Spleen (tissue), 11 donors: ENCODE data around the gene ARHGAP5. TPM values are rescaled to one million over a fixed set of nuclear protein-coding genes. Genes with fewer than 3 reads are reported as not detected.

ENCODE experiments used
- DNase-seq: peaks from one replicate; pipeline ENCODE4 v3.0.0-alpha.2; 2020
- H3K27ac ChIP-seq, 8 donors: fragments of 200-600 bp; sonication (generic) in 7 of 8; 1 replicate in 4 of 8; 2 replicates in 4 of 8; pipeline versions ENCODE4 v1.5.0 to v1.8.0; 2016 to 2021; ENCODE audit warnings: inconsistent platforms in 4 of 8, mild to moderate bottlenecking in 4 of 8, moderate library complexity in 1 of 8
- H3K27me3 ChIP-seq, 7 donors: fragments of 200-600 bp; sonication (generic) in 6 of 7; replicated peaks in 1 of 7; 1 replicate in 4 of 7; 2 replicates in 3 of 7; pipeline versions ENCODE4 v1.5.0 to v1.8.0; 2016 to 2021; ENCODE audit warnings: inconsistent platforms in 3 of 7, mild to moderate bottlenecking in 1 of 7
- H3K36me3 ChIP-seq, 6 donors: fragments of 200-600 bp; sonication (generic) in 5 of 6; 1 replicate in 4 of 6; 2 replicates in 2 of 6; pipeline versions ENCODE4 v1.5.0 to v1.8.0; 2016 to 2021; ENCODE audit warnings: inconsistent platforms in 2 of 6
- H3K4me1 ChIP-seq, 6 donors: fragments of 200-600 bp; sonication (generic) in 5 of 6; 1 replicate in 3 of 6; 2 replicates in 3 of 6; pipeline versions ENCODE4 v1.5.0 to v1.8.0; 2016 to 2021; ENCODE audit warnings: inconsistent platforms in 3 of 6
- H3K4me3 ChIP-seq, 8 donors: fragments of 200-600 bp; sonication (generic) in 7 of 8; 1 replicate in 4 of 8; 2 replicates in 4 of 8; pipeline versions ENCODE4 v1.5.0 to v1.8.0; 2016 to 2021; ENCODE audit warnings: inconsistent platforms in 4 of 8, mild to moderate bottlenecking in 4 of 8, moderate library complexity in 2 of 8
- H3K9me3 ChIP-seq, 8 donors: fragments of 200-600 bp; sonication (generic) in 7 of 8; 1 replicate in 4 of 8; 2 replicates in 4 of 8; pipeline versions ENCODE4 v1.5.0 to v1.8.0; 2016 to 2021; ENCODE audit warnings: inconsistent platforms in 4 of 8
- POLR2A ChIP-seq, 3 donors: fragments of 450-650 bp; IDR thresholded peaks; one replicate each; pipeline ENCODE4 v1.5.1; 2017; ENCODE audit warnings: antibody characterized with exemption in 3 of 3, mild to moderate bottlenecking in 1 of 3
- POLR2AphosphoS5 ChIP-seq, 3 donors: sonication (generic); formaldehyde crosslinking; IDR thresholded peaks; one replicate each; pipeline ENCODE4 v1.5.1; 2017; ENCODE audit warnings: antibody characterized with exemption in 3 of 3
- WGBS, 5 donors: extraction: QIAGEN DNeasy Blood & Tissue Kit in 3 of 5; methylation state at CpG; one replicate each; pipeline versions ENCODE4 v1.1.5 to v1.1.7; 2013 to 2018; 5-methylcytosine and 5-hydroxymethylcytosine counted together
- intact Hi-C: fragments of 100-400 bp; cut with DNase I; formaldehyde crosslinking; loops from one replicate; pipeline ENCODE4 v1.15.0; 2023; ENCODE audit warnings: low total_unique reads
- polyA plus RNA-seq, 3 donors: library from polyadenylated mRNA; stranded (reverse); fragments of 200-250 nt; gene quantifications; one replicate each; pipeline ENCODE4 v1.2.1, GENCODE V29; 2013
- total RNA-seq, 7 donors: library from RNA; depleted of rRNA in 3 of 7; stranded (reverse); fragments of >200 nt in 3 of 7; fragmentation: NEBNext Ultra II Directional in 4 of 7; extraction: Animal tissue kit (Norgen Biotek cat#: 25700) in 4 of 7; gene quantifications; one replicate each; pipeline versions ENCODE4 v1.1.0 to v1.2.1, GENCODE V29; 2016 to 2021
- TF ChIP-seq, protein P1 (sequence below), 11 experiments: fragments of 200-600 bp in 7 of 11; fragments of 450-650 bp in 4 of 11; sonication (generic) in 4 of 11; IDR thresholded peaks in 8 of 11; conservative IDR thresholded peaks in 3 of 11; 1 replicate in 7 of 11; 2 replicates in 4 of 11; pipeline versions ENCODE4 v1.4.0 to v1.8.0; 2016 to 2021; ENCODE audit warnings: antibody characterized with exemption in 11 of 11, inconsistent platforms in 4 of 11, mild to moderate bottlenecking in 1 of 11
- donor health status: healthy with polysubstance abuse.
- donor health status: DM: no; HTN: no; CAD: no; lungs with moderate emphysema.
- donor health status: DM: no; HTN: no; CAD: no.
- donor health status: Bipolar disorder and iron deficiency.
- donor health status: healthy.
- donor health status: DM: no; HTN: no; CAD: no.
- donor health status: DM: yes; HTN: yes; CAD: no.

ARHGAP5 gene
- total and polyA plus RNA-seq, 10 donors: 10.1 to 189 (median 109) TPM

DNA sequence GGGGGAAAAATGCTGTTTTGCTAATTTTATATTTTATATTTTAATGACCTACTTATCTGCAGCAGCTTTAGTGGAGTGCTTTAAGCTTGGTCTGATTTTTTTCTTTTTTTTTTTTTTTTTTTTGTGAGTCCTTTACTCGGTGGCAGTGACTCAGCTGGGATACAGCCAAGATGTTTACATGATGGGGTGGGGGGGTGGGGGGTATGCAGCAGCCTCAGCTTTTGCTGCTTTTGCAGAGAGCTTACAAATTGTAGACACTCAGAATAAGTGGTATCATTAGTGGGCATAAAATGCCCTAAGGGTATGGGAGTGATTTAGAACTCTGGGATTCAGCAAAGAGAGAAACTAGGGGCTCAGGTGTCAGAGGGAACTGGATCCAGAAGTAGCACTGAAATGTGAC, 38.2 kb upstream of the ARHGAP5 start:
- TF ChIP-seq POLR2A (IDR thresholded peaks at IDR 0.05): no peak
- TF ChIP-seq POLR2AphosphoS5 (IDR thresholded peaks at IDR 0.05): no peak
- TF ChIP-seq, protein P1, sequence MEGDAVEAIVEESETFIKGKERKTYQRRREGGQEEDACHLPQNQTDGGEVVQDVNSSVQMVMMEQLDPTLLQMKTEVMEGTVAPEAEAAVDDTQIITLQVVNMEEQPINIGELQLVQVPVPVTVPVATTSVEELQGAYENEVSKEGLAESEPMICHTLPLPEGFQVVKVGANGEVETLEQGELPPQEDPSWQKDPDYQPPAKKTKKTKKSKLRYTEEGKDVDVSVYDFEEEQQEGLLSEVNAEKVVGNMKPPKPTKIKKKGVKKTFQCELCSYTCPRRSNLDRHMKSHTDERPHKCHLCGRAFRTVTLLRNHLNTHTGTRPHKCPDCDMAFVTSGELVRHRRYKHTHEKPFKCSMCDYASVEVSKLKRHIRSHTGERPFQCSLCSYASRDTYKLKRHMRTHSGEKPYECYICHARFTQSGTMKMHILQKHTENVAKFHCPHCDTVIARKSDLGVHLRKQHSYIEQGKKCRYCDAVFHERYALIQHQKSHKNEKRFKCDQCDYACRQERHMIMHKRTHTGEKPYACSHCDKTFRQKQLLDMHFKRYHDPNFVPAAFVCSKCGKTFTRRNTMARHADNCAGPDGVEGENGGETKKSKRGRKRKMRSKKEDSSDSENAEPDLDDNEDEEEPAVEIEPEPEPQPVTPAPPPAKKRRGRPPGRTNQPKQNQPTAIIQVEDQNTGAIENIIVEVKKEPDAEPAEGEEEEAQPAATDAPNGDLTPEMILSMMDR (IDR thresholded peaks at IDR 0.05 in 8 of 11, conservative IDR thresholded peaks at IDR 0.05 in 3 of 11): no peak
- Histone ChIP-seq H3K27me3 (no peaks in the 10 kb centered on the region), H3K36me3 (no peaks in the 10 kb centered on the region), H3K27ac (no peak overlapping the region), H3K4me3 (no peak overlapping the region), H3K4me1 (peaks cover 1 to 12% (median 7%) of the 10 kb centered on the region in 6 donors), H3K9me3 (no peaks in the 10 kb centered on the region)
- intact Hi-C loops: no loop called here
- 17 to 44% (median 23%) methylated on average over 1 of the region's 1 CpG for WGBS, 5 donors
- DNase-seq: no peak

DNA sequence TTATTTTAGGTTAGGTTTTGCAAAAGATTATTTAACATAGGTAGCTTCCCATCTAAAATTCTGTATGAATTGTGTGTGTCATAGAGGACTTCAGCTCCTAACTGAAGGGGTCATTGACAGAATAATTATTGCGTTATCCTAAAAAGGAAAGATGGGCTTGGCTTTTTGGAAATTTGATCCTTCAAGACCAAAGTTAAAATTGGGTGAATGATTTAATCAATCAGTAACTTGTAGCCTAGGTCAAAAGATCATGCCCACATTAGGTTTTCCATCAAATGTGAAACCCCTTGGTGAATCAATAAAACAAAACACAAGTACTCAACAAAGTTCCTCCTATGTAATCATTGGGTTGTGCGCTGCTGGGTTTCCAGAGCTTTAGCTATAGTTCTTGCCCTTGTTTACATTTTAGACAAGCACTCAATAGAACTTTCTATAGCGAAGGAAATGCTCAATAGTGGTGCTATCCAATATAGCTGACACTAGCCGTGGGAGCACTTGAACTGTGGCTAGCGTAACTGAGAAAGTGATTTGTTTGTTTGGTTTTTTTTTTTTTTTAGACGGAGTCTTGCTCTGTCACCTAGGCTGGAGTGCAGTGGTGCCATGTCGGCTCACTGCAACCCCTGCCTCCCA, 37.6 kb upstream of the ARHGAP5 start:
- 79 to 88% (median 85%) methylated on average over 7 of the region's 7 CpGs for WGBS, 5 donors
- H3K9me3 ChIP-seq: no peaks in the 10 kb centered on the region
- DNase-seq: no peak
- H3K27ac ChIP-seq: no peak overlapping the region
- no peak overlapping the region for H3K4me3 ChIP-seq
- intact Hi-C loops: no loop called here
- TF ChIP-seq POLR2AphosphoS5 (IDR thresholded peaks at IDR 0.05): no peak
- TF ChIP-seq POLR2A (IDR thresholded peaks at IDR 0.05): no peak
- TF ChIP-seq, protein P1 (IDR thresholded peaks at IDR 0.05 in 8 of 11, conservative IDR thresholded peaks at IDR 0.05 in 3 of 11): no peak
- no peaks in the 10 kb centered on the region for H3K27me3 ChIP-seq
- H3K36me3 ChIP-seq: no peaks in the 10 kb centered on the region
- H3K4me1 ChIP-seq: peaks cover 3 to 16% (median 9%) of the 10 kb centered on the region in 6 donors

DNA sequence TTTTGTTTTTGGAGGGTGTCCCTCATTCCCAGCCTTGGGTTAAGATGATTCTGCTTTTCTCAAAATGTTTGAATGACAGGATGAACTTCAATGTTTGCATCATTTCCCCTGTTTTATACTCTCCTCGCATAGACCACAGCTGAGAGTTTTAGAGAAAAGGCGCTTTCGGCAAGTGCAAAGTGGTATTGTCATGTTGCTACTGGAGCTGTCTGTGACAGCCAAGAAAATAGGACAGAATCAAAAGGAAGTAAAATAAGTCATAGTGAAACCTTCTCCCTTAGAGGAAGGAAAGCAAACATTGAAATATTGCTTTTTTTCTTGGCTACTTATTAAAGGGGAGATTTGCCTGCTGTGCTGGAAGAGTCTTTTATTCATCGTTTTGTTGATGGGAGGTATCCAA, 33.5 kb upstream of the ARHGAP5 start:
- H3K36me3 ChIP-seq: no peaks in the 10 kb centered on the region
- H3K27ac ChIP-seq: peak overlapping the region; percentile 1 to 82 (median 65)
- TF ChIP-seq, protein P1 (IDR thresholded peaks at IDR 0.05 in 8 of 11, conservative IDR thresholded peaks at IDR 0.05 in 3 of 11): no peak
- TF ChIP-seq POLR2AphosphoS5 (IDR thresholded peaks at IDR 0.05) (peak in 1 of 3 donors; percentile 75), POLR2A (IDR thresholded peaks at IDR 0.05) (peak in 1 of 3 donors; percentile 35)
- H3K4me1 ChIP-seq: peaks cover 3 to 25% (median 9%) of the 10 kb centered on the region in 6 donors
- no peaks in the 10 kb centered on the region for H3K27me3 ChIP-seq
- intact Hi-C loops: no loop called here
- peak overlapping the region in 4 of 8 donors; percentile 0 to 43 (median 8) for H3K4me3 ChIP-seq
- WGBS, 5 donors: 24 to 45% (median 30%) methylated on average over 4 of the region's 4 CpGs
- H3K9me3 ChIP-seq: no peaks in the 10 kb centered on the region
- no peak for DNase-seq

DNA sequence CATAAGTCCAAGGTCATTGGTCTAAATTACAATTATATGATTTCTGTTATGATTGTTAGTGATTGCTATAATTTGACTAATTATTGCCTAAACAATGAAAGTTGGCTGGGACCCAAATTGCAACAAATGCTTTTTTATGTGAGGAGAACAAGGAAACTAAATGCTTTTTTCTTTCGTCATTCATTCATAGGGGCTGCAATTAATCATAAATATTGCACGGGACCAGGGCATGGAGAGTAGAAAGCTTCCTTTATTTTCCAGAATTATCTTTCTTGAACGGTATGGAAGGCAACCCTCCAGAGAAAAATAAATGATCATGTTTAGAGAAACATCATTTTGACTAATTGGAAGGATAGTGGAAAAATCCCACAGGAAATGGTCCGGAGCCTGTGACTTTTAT, 32.6 kb upstream of the ARHGAP5 start:
- Histone ChIP-seq H3K27me3 (no peaks in the 10 kb centered on the region), H3K4me1 (peaks cover 6 to 33% (median 12%) of the 10 kb centered on the region in 6 donors), H3K27ac (peak overlapping the region in 6 of 8 donors; percentile 38 to 82 (median 69)), H3K4me3 (peak overlapping the region in 2 of 8 donors; percentile 10 to 43), H3K9me3 (no peaks in the 10 kb centered on the region), H3K36me3 (no peaks in the 10 kb centered on the region)
- DNase-seq: no peak
- 60 to 76% (median 67%) methylated on average over 4 of the region's 4 CpGs for WGBS, 5 donors
- intact Hi-C loops: no loop called here
- TF ChIP-seq, protein P1 (IDR thresholded peaks at IDR 0.05 in 8 of 11, conservative IDR thresholded peaks at IDR 0.05 in 3 of 11): no peak
- no peak for TF ChIP-seq POLR2A (IDR thresholded peaks at IDR 0.05)
- no peak for TF ChIP-seq POLR2AphosphoS5 (IDR thresholded peaks at IDR 0.05)
